ENCODE results near the gene FBXO21.
"Not testable (repeated sequence)": the region's sequence is repeated elsewhere in the genome, so short reads cannot be mapped to it uniquely, and the experiment has no call there.

Gene FBXO21

GRCh38 chr12:117100851-117101673 is 89.2 kb downstream of the FBXO21 start:
- DNase-seq: no peak

- DNase-seq: no peak
These were observed 90.0 kb downstream of the FBXO21 start for GRCh38 chr12:117100251-117100650.

- no peak for DNase-seq
These were observed 91.7 kb downstream of the FBXO21 start for GRCh38 chr12:117098361-117099217.

- DNase-seq: no peak
These were observed 92.3 kb downstream of the FBXO21 start for GRCh38 chr12:117098024-117098360.

GRCh38 chr12:117097159-117097558 is 93.1 kb downstream of the FBXO21 start:
- DNase-seq: no peak

DNA sequence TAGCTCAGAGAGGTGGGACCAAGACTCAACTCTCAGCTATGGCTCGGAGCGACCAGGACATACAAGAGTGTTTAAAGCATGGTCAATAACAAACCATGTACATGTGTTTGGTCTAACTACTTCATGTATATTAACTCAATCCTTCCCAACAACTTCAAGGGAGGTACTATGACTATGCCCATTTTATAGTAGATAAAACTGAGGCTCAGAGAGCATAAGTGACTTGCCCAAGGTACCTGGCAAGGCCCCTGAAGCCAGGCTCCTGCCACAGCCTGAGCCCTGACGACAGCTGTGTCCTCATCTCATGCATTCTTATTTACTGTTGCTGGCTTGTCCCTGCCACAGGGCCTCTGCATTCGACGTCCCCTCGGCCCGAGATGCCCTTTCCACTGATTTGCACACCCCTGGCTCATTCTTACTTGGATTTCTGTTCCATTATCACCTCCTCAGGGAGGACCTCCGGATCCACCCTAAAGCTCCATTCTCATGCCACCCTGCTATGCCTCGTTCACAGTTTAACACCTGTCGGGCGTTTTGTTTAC is 93.7 kb downstream of the FBXO21 start:
- no peak for DNase-seq

DNA sequence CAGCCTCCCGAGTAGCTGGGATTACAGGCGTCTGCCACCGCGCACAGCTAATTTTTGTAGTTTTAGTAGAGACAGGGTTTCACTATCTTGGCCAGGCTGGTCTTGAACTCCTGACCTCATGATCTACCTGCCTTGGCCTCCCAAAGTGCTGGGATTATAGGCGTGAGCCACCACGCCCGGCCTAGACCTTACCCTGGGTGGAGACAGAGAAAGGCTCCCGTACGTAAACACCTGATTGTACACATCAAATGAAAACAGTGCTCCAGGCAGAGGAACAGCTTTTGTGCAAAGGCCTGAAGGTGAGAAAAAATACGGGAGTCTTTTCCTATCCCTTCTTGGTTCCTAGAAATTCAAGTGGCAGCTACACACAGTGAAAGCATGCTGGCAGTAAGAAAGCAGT is 95.1 kb downstream of the FBXO21 start:
- not testable (repeated sequence) for DNase-seq

DNA sequence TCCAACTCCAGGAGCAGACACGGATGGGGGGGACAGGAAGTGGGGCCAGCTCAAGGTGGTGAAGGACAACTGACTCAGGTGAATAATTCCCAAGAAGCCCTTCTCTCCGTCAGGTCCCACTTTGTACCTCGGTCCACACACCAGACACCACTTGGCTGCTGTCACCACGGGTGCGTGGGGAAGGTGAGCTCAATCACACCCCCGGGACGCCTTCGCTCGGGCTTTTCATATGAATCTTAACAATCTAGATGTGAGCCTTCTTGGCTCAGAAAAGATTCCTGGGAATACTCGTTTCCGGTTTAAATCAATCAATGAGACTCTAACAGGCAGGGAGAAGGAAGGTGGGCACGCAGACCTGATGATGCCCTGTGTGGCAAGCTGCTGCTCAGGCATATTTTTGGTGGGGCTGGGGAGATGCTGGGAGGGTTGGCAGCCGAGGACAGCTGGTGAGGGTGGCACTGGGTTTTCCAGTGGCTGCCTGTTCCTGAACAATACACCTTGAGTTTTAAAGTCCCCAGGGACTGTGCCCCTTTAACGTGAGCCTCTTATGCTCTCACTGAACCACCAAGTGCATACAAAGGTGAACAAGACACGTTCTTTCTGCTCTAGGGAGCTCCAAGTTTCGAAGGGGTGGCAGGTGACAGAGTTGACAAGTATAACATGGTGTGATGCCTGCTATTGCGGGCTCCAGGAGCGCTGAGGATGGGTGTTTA is 96.2 kb downstream of the FBXO21 start:
- no peak for DNase-seq

GRCh38 chr12:117093431-117093830 is 96.8 kb downstream of the FBXO21 start:
- DNase-seq: no peak

- DNase-seq: no peak
These were observed 97.4 kb downstream of the FBXO21 start for GRCh38 chr12:117092886-117093285.

- DNase-seq: no peak
These were observed 97.8 kb downstream of the FBXO21 start for GRCh38 chr12:117092511-117092780.

Data from NCI-H1436 treated with DMSO at 0.1 percent for 48 hours (cell line).